ENCODE data around the gene PARD3B.

Gene PARD3B

DNA sequence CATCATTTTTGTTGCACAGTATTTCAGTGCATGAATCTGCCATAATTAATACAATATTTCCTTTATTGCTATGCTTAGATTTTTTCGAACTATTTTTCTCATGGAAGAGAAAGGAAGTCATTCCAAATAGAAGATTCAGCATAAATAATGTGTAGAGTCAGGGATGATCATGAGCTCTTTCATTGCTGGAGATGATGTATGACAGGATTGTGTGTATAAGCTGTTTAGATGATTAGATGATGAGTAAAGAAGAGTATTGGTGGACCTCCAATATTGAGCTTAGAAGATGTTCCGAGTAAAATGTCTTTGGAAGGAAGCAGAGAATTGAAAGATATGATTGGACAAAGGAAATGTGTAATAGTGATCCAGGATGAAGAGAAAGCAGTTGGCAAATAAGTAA, 364.5 kb downstream of the PARD3B start:
- Histone ChIP-seq H3K4me1 (ENCODE audit: insufficient read depth, insufficient read length) (no peaks in the 10 kb centered on the region), H3K27me3 (ENCODE audit: insufficient read depth, insufficient read length) (no peaks in the 10 kb centered on the region), H3K36me3 (ENCODE audit: insufficient read depth, insufficient read length, low read length) (no peaks in the 10 kb centered on the region), H3K4me3 (ENCODE audit: insufficient read length, low read depth) (no peak overlapping the region), H3K9me3 (ENCODE audit: insufficient read depth, low read length) (no peaks in the 10 kb centered on the region), H3K9ac (ENCODE audit: insufficient read length, low read depth) (no peak overlapping the region)
- no peak for DNase-seq (ENCODE audit: low read depth, low spot score)
- TF ChIP-seq SUZ12 (IDR thresholded peaks at IDR 0.05; ENCODE audit: extremely low read depth, insufficient read depth, insufficient read length) = no peak
- TF ChIP-seq YY1 (IDR thresholded peaks at IDR 0.05; ENCODE audit: insufficient read depth, insufficient read length) = no peak
- TF ChIP-seq ZNF274 (IDR thresholded peaks at IDR 0.05; ENCODE audit: low read depth, low read length) = no peak

DNA sequence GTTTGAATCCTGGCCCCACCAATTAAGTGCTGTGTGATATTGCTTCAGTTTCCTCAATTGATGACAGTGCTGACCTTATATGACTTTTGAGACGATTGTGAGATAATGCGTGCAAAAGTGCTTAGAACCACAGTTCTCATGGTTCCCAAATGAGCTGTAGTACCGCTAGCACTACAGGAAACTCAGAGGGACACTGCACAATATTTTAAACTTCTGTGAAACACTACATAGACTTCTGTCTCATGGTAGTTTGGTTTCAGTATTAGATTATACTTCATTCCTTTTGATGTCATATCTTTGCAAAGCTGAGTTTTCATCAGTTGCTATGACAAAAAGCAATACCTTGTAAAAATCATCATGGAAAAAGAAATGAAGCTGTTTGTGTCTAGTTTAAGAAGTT, 368.0 kb downstream of the PARD3B start:
- Histone ChIP-seq H3K36me3 (ENCODE audit: insufficient read depth, insufficient read length, low read length) (no peaks in the 10 kb centered on the region), H3K27me3 (ENCODE audit: insufficient read depth, insufficient read length) (no peaks in the 10 kb centered on the region), H3K4me3 (ENCODE audit: insufficient read length, low read depth) (no peak overlapping the region), H3K9me3 (ENCODE audit: insufficient read depth, low read length) (no peaks in the 10 kb centered on the region), H3K9ac (ENCODE audit: insufficient read length, low read depth) (no peak overlapping the region), H3K4me1 (ENCODE audit: insufficient read depth, insufficient read length) (no peaks in the 10 kb centered on the region)
- no peak for TF ChIP-seq SUZ12 (IDR thresholded peaks at IDR 0.05; ENCODE audit: extremely low read depth, insufficient read depth, insufficient read length)
- no peak for TF ChIP-seq YY1 (IDR thresholded peaks at IDR 0.05; ENCODE audit: insufficient read depth, insufficient read length)
- TF ChIP-seq ZNF274 (IDR thresholded peaks at IDR 0.05; ENCODE audit: low read depth, low read length) = no peak
- DNase-seq (ENCODE audit: low read depth, low spot score) = no peak

DNA sequence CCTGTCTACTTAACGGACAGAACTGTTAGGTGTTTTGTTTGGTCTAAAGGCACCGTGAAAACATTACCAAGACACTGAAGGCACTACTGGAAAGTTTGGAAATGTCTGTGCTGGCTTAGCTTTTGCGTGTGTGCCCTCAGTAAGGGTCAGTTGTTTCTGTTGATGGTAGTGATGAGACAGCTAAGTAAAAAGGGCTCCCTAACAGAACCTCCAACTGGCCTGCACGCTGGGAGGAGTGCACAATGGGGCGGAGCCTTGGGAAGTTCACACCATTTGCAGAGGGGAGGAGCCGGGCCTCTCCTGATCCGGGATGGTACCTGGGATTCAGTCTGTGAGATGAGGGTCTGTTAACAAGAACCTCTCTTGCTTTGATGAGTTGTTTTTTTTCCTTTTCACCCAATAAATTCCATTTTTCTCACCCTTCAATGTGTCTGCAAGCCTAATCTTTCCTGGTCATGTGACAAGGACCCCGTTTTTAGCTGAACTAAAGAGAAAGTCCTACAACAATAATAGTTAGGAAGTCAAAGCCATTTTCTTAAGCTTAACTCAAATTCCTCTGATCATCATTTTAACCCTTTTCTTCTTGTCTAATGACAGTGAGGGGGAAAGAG, 368.7 kb downstream of the PARD3B start:
- H3K9ac ChIP-seq (ENCODE audit: insufficient read length, low read depth) = no peak overlapping the region
- TF ChIP-seq ZNF274 (IDR thresholded peaks at IDR 0.05; ENCODE audit: low read depth, low read length) (no peak), SUZ12 (IDR thresholded peaks at IDR 0.05; ENCODE audit: extremely low read depth, insufficient read depth, insufficient read length) (no peak), YY1 (IDR thresholded peaks at IDR 0.05; ENCODE audit: insufficient read depth, insufficient read length) (no peak)
- no peak overlapping the region for H3K4me3 ChIP-seq (ENCODE audit: insufficient read length, low read depth)
- no peaks in the 10 kb centered on the region for H3K36me3 ChIP-seq (ENCODE audit: insufficient read depth, insufficient read length, low read length)
- H3K9me3 ChIP-seq (ENCODE audit: insufficient read depth, low read length) = no peaks in the 10 kb centered on the region
- no peaks in the 10 kb centered on the region for H3K4me1 ChIP-seq (ENCODE audit: insufficient read depth, insufficient read length)
- no peak for DNase-seq (ENCODE audit: low read depth, low spot score)
- H3K27me3 ChIP-seq (ENCODE audit: insufficient read depth, insufficient read length) = no peaks in the 10 kb centered on the region

DNA sequence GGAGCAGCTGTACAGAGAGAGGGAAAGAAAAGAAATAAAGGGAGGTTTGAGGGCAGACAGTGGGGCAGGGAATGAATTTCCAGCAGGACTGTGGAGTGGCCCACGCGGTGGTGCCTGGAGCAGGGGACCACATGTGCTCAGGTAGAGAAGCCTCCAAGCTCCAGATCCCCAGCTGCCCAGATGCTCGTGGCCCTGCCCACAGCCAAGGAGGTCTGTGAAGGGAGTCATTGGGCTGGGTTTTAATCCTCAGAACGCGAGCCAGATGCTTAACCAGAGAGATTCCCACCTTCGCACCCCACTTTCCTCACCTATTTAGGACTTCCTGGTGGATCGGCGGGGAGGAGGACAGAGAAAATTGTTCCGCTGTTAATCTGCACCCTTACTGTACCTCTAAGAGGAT, 369.4 kb downstream of the PARD3B start:
- no peaks in the 10 kb centered on the region for H3K36me3 ChIP-seq (ENCODE audit: insufficient read depth, insufficient read length, low read length)
- H3K4me3 ChIP-seq (ENCODE audit: insufficient read length, low read depth) = no peak overlapping the region
- DNase-seq (ENCODE audit: low read depth, low spot score) = no peak
- no peaks in the 10 kb centered on the region for H3K4me1 ChIP-seq (ENCODE audit: insufficient read depth, insufficient read length)
- H3K27me3 ChIP-seq (ENCODE audit: insufficient read depth, insufficient read length) = no peaks in the 10 kb centered on the region
- no peak overlapping the region for H3K9ac ChIP-seq (ENCODE audit: insufficient read length, low read depth)
- H3K9me3 ChIP-seq (ENCODE audit: insufficient read depth, low read length) = no peaks in the 10 kb centered on the region
- TF ChIP-seq SUZ12 (IDR thresholded peaks at IDR 0.05; ENCODE audit: extremely low read depth, insufficient read depth, insufficient read length) (no peak), YY1 (IDR thresholded peaks at IDR 0.05; ENCODE audit: insufficient read depth, insufficient read length) (no peak), ZNF274 (IDR thresholded peaks at IDR 0.05; ENCODE audit: low read depth, low read length) (no peak)

DNA sequence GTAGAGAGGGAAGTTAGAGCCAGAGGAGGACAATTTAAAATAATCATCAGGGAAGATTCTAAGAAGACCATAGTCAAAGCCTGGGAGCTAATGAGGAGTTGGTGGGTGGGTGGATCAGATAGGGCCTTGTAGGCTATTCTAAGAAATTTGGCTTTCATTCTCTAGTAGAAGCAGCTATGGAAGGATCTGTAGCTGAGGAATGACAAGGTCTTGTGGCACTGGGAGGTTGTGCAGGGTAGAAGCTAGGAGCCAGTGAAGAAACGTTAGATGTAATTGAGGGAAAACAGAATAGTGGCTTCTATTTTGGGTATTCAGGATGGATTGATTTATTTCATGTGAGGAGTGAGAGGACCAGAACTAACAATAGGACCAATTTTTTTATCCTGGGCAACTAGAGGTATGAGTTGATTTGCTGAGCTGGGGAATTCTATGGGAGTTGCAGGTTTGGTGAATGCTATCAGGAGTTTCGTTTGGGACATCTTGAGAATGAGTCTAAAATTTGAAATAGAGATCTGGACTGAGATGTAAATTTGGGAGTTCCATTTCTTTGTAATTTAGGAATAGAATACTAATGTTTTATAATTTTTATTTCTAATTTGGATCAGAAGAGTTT, 371.9 kb downstream of the PARD3B start:
- Histone ChIP-seq H3K27me3 (ENCODE audit: insufficient read depth, insufficient read length) (no peaks in the 10 kb centered on the region), H3K9ac (ENCODE audit: insufficient read length, low read depth) (no peak overlapping the region), H3K4me3 (ENCODE audit: insufficient read length, low read depth) (no peak overlapping the region), H3K9me3 (ENCODE audit: insufficient read depth, low read length) (no peaks in the 10 kb centered on the region), H3K4me1 (ENCODE audit: insufficient read depth, insufficient read length) (no peaks in the 10 kb centered on the region), H3K36me3 (ENCODE audit: insufficient read depth, insufficient read length, low read length) (no peaks in the 10 kb centered on the region)
- DNase-seq (ENCODE audit: low read depth, low spot score) = no peak
- no peak for TF ChIP-seq SUZ12 (IDR thresholded peaks at IDR 0.05; ENCODE audit: extremely low read depth, insufficient read depth, insufficient read length)
- TF ChIP-seq ZNF274 (IDR thresholded peaks at IDR 0.05; ENCODE audit: low read depth, low read length) = no peak
- TF ChIP-seq YY1 (IDR thresholded peaks at IDR 0.05; ENCODE audit: insufficient read depth, insufficient read length) = no peak

DNA sequence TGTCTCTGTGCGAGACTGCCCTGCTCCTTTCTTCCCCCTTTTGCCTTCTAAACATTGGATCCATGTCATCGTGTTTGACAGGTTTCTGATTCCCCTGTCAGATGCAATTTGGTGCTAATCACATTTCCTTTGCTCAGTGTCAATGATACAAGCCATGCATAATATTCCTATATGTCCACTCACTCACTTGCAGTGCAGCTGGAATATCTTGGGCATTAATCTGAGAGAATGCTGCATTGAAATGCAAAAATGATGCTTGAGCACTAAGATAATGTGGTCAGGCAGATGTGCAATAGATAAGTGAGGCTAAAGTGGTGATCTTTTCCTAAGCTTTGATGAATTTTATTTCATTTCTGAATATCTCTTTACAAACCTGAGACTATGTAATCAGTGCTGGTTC, 375.5 kb downstream of the PARD3B start:
- no peak overlapping the region for H3K9ac ChIP-seq (ENCODE audit: insufficient read length, low read depth)
- H3K4me3 ChIP-seq (ENCODE audit: insufficient read length, low read depth) = no peak overlapping the region
- no peaks in the 10 kb centered on the region for H3K36me3 ChIP-seq (ENCODE audit: insufficient read depth, insufficient read length, low read length)
- no peak for DNase-seq (ENCODE audit: low read depth, low spot score)
- no peak for TF ChIP-seq ZNF274 (IDR thresholded peaks at IDR 0.05; ENCODE audit: low read depth, low read length)
- no peak for TF ChIP-seq SUZ12 (IDR thresholded peaks at IDR 0.05; ENCODE audit: extremely low read depth, insufficient read depth, insufficient read length)
- no peak for TF ChIP-seq YY1 (IDR thresholded peaks at IDR 0.05; ENCODE audit: insufficient read depth, insufficient read length)
- no peaks in the 10 kb centered on the region for H3K4me1 ChIP-seq (ENCODE audit: insufficient read depth, insufficient read length)
- no peaks in the 10 kb centered on the region for H3K9me3 ChIP-seq (ENCODE audit: insufficient read depth, low read length)
- no peaks in the 10 kb centered on the region for H3K27me3 ChIP-seq (ENCODE audit: insufficient read depth, insufficient read length)

DNA sequence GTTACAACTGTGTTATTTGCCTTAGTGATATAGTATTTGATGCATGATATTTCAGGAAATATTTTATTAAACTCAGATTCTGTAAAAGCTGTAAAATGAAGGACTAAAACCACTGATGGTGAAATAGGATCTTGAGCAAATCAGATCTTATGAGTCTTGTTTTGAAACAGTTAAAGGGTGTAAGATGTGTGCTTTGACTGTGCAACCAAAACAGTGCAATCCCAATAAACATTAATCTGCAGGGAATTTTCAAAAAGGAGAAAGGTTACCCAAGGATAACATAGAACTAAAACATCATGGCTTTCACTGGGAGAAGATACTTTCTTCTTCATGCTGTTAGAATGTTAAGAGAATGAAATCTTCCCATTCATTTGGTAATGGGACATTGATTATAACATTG, 378.7 kb downstream of the PARD3B start:
- Histone ChIP-seq H3K9ac (ENCODE audit: insufficient read length, low read depth) (no peak overlapping the region), H3K4me1 (ENCODE audit: insufficient read depth, insufficient read length) (no peaks in the 10 kb centered on the region), H3K9me3 (ENCODE audit: insufficient read depth, low read length) (no peaks in the 10 kb centered on the region), H3K27me3 (ENCODE audit: insufficient read depth, insufficient read length) (no peaks in the 10 kb centered on the region), H3K4me3 (ENCODE audit: insufficient read length, low read depth) (no peak overlapping the region), H3K36me3 (ENCODE audit: insufficient read depth, insufficient read length, low read length) (no peaks in the 10 kb centered on the region)
- TF ChIP-seq YY1 (IDR thresholded peaks at IDR 0.05; ENCODE audit: insufficient read depth, insufficient read length) (no peak), ZNF274 (IDR thresholded peaks at IDR 0.05; ENCODE audit: low read depth, low read length) (no peak), SUZ12 (IDR thresholded peaks at IDR 0.05; ENCODE audit: extremely low read depth, insufficient read depth, insufficient read length) (no peak)
- DNase-seq (ENCODE audit: low read depth, low spot score) = no peak

All from NT2/D1 (cell line).